ENCODE measurements around the gene CYP27C1.

DNA sequence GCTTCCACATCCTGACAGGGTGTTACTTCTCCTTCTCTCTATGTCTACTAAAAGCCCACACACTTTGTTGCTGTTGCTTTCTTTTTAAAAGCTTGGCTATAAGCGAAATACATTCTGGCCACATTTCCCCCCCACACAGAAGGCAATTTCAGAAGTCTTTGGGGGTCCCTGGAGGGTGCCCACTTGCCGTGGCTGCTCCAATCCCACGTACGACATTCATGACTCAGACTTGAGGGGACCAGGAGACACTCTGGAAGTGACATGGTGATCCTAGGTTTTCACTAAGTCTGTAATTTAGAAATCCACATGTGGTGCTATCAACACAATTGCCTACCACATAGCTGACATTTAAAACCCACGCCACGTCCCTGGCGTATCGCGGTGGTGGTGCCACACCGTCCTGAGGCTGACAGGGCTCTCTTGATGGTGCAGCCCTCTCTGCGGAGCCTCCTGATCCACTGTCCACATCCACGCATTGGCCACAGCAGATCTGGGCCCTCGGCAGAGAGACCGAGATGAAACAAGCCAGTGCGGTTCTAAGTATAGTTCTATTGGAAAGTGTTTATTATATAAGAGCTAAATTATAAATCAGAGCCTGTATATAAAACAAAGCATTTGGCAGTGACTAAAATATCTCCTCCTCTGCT lies 42.4 kb downstream of the CYP27C1 start:
- TF ChIP-seq, protein P1, sequence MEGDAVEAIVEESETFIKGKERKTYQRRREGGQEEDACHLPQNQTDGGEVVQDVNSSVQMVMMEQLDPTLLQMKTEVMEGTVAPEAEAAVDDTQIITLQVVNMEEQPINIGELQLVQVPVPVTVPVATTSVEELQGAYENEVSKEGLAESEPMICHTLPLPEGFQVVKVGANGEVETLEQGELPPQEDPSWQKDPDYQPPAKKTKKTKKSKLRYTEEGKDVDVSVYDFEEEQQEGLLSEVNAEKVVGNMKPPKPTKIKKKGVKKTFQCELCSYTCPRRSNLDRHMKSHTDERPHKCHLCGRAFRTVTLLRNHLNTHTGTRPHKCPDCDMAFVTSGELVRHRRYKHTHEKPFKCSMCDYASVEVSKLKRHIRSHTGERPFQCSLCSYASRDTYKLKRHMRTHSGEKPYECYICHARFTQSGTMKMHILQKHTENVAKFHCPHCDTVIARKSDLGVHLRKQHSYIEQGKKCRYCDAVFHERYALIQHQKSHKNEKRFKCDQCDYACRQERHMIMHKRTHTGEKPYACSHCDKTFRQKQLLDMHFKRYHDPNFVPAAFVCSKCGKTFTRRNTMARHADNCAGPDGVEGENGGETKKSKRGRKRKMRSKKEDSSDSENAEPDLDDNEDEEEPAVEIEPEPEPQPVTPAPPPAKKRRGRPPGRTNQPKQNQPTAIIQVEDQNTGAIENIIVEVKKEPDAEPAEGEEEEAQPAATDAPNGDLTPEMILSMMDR (IDR thresholded peaks at IDR 0.05): no peak
- TF ChIP-seq POLR2A (IDR thresholded peaks at IDR 0.05): no peak
